Measurements from ENCODE around the gene MEPE.
"Not testable (repeated sequence)": the region's sequence is repeated elsewhere in the genome, so short reads cannot be mapped to it uniquely, and the experiment has no call there.

Gene MEPE

DNA sequence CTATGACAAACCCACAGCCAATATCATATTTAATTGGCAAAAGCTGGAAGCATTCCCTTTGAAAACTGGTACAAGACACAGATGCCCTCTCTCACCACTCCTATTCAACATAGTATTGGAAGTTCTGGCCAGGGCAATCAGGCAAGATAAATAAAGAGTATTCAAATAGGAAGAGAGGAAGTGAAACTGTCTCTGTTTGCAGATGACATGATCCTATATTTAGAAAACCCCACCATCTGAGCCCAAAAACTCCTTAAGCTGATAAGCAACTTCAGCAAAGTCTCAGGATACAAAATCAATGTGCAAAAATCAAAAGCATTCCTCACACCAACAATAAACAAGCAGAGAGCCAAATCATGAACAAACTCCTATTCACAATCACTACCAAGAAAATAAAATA lies 58.0 kb downstream of the MEPE start:
- not testable (repeated sequence) for DNase-seq

GRCh38 chr4:87895964-87896621 lies 63.3 kb downstream of the MEPE start:
- no peak for DNase-seq
